MCF 10A (cell line): ENCODE measurements around the gene PRKN. TPM values are rescaled to one million over a fixed set of nuclear protein-coding genes. Genes with fewer than 3 reads are reported as not detected.

ENCODE experiments used
- BruUV-seq: library from RNA; stranded (reverse); fragments of 400-500 nt; replicated peaks from 2 replicates; lab custom pipeline; 2021; lab: Mats Ljungman, UMichigan
- CTCF ChIA-PET: fragments of 300-600 bp; sonication (Branson Sonifier 250); formaldehyde crosslinking; extraction: SDS; loops from one replicate; lab custom pipeline; 2021; ENCODE audit warnings: antibody characterized with exemption, inconsistent platforms; lab: Yijun Ruan, JAX
- POLR2A ChIA-PET: fragments of 300-600, 350-650 bp; sonication (Branson Sonifier 250); formaldehyde crosslinking; extraction: SDS; loops from one replicate; lab custom pipeline; 2020; ENCODE audit warnings: antibody characterized with exemption, inconsistent platforms; lab: Yijun Ruan, JAX
- DNase-seq: peaks from one replicate; pipeline ENCODE4 v3.0.0-alpha.2; 2018; ENCODE audit not compliant: unreplicated experiment
- H3K27ac Mint-ChIP-seq: one replicate; pipeline ENCODE4 v1.8.0; 2022; ENCODE audit warnings: mild to moderate bottlenecking, low read depth, mixed read lengths; ENCODE audit not compliant: unreplicated experiment
- H3K27me3 Mint-ChIP-seq: one replicate; pipeline ENCODE4 v1.8.0; 2022; ENCODE audit warnings: mixed read lengths; ENCODE audit not compliant: insufficient read depth, unreplicated experiment
- H3K36me3 Mint-ChIP-seq: one replicate; pipeline ENCODE4 v1.8.0; 2022; ENCODE audit warnings: mild to moderate bottlenecking, moderate library complexity, mixed read lengths; ENCODE audit not compliant: insufficient read depth, unreplicated experiment
- H3K4me1 Mint-ChIP-seq: one replicate; pipeline ENCODE4 v1.8.0; 2022; ENCODE audit warnings: mixed read lengths; ENCODE audit not compliant: insufficient read depth, unreplicated experiment
- H3K4me3 Mint-ChIP-seq: one replicate; pipeline ENCODE4 v1.8.0; 2022; ENCODE audit warnings: mild to moderate bottlenecking, moderate library complexity, mixed read lengths; ENCODE audit not compliant: unreplicated experiment
- H3K9me3 Mint-ChIP-seq: one replicate; pipeline ENCODE4 v1.8.0; 2022; ENCODE audit warnings: mixed read lengths; ENCODE audit not compliant: unreplicated experiment
- intact Hi-C: fragments of 100-400 bp; cut with micrococcal nuclease; formaldehyde crosslinking; loops from 2 replicates; pipeline ENCODE4 v1.14.1; 2022
- total RNA-seq: library from RNA; stranded (reverse); gene quantifications from 2 replicates; pipeline ENCODE4 v1.2.3, GENCODE V29; 2022
- TF ChIP-seq, protein P1 (sequence below): fragments of 200-600 bp; IDR thresholded peaks from one replicate; pipeline ENCODE4 v1.8.0; 2022; ENCODE audit warnings: antibody characterized with exemption, mild to moderate bottlenecking; ENCODE audit not compliant: unreplicated experiment

Gene PRKN
- total RNA-seq, 1 experiment from 2014 or later, result 2.5 TPM

DNA sequence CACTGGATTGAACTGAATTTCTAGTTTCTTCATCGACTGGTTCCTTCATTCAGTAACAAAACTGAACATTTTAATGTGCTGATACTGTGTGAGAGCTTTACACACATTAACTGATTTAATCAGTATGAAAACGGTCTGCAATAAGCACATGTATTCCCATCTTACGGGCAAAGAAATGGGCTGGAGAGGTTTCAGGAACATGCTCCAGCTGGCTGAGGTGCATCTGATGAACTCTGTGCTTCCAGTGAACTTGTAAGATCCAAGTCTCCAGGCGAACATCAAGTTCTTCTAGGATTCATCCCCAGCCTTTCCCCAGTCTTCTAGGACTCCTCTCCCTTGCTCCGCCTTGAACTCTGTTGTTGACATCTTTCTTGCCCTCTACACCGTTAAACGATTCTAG lies 1233.0 kb downstream of the PRKN start:
- intact Hi-C loops, result no loop called here
- CTCF ChIA-PET, result interaction anchor here (0.8 kb wide), 1 partner anchor 30 kb away, joined by 3 read pairs; no protein-coding TSS in a partner anchor

DNA sequence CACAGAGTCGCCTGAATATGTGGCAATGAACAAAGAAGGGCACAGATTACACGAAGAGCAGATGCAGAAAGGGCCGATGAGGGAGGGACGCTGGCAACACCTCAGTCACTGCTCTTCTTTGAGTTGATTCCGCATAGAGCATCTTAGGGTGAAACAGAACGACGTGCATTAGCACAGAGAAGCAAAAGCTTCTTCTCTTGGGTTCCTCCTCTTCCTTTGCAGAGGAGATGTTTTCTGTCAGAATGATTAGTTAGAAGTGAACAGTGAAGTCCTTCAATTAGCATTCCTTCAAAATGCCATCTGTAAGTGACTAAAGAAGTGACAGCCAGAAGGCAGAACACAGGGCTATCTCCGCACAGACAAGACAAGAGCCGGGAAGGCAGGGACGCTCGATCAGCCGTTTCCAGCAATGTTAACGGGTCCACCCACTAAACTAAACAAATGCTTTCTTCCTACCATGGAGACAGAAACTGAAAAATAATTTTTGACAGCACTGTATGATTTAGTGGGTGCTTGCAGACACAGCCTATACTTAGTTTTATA lies 1233.9 kb downstream of the PRKN start:
- POLR2A ChIA-PET, result no interaction called here
- BruUV-seq, result no TSS peak
- Mint-ChIP-seq H3K4me1 (peaks cover 5% of the 10 kb centered on the region), H3K9me3 (no peaks in the 10 kb centered on the region), H3K27ac (no peak overlapping the region), H3K36me3 (no peaks in the 10 kb centered on the region), H3K4me3 (no peak overlapping the region), H3K27me3 (no peaks in the 10 kb centered on the region)
- intact Hi-C loops, result no loop called here
- DNase-seq, result no peak
- TF ChIP-seq, protein P1, sequence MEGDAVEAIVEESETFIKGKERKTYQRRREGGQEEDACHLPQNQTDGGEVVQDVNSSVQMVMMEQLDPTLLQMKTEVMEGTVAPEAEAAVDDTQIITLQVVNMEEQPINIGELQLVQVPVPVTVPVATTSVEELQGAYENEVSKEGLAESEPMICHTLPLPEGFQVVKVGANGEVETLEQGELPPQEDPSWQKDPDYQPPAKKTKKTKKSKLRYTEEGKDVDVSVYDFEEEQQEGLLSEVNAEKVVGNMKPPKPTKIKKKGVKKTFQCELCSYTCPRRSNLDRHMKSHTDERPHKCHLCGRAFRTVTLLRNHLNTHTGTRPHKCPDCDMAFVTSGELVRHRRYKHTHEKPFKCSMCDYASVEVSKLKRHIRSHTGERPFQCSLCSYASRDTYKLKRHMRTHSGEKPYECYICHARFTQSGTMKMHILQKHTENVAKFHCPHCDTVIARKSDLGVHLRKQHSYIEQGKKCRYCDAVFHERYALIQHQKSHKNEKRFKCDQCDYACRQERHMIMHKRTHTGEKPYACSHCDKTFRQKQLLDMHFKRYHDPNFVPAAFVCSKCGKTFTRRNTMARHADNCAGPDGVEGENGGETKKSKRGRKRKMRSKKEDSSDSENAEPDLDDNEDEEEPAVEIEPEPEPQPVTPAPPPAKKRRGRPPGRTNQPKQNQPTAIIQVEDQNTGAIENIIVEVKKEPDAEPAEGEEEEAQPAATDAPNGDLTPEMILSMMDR, result no peak
- CTCF ChIA-PET, result interaction anchor here (1.6 to 3.3 kb wide), 2 partner anchors 75 to 202 kb away, joined by 3 to 13 read pairs; no protein-coding TSS in a partner anchor

More for the DNA sequence above, 1233.0 kb downstream of the PRKN start:
- no peak overlapping the region for H3K27ac Mint-ChIP-seq
- H3K9me3 Mint-ChIP-seq, result no peaks in the 10 kb centered on the region
- no peak for DNase-seq
- TF ChIP-seq, protein P1, result no peak
- H3K27me3 Mint-ChIP-seq, result no peaks in the 10 kb centered on the region
- no peak overlapping the region for H3K4me3 Mint-ChIP-seq
- H3K4me1 Mint-ChIP-seq, result peaks cover 5% of the 10 kb centered on the region
- no TSS peak for BruUV-seq
- POLR2A ChIA-PET, result interaction anchor here (0.7 kb wide), 1 partner anchor 17 kb away, joined by 3 read pairs; no protein-coding TSS in a partner anchor
- no peaks in the 10 kb centered on the region for H3K36me3 Mint-ChIP-seq

DNA sequence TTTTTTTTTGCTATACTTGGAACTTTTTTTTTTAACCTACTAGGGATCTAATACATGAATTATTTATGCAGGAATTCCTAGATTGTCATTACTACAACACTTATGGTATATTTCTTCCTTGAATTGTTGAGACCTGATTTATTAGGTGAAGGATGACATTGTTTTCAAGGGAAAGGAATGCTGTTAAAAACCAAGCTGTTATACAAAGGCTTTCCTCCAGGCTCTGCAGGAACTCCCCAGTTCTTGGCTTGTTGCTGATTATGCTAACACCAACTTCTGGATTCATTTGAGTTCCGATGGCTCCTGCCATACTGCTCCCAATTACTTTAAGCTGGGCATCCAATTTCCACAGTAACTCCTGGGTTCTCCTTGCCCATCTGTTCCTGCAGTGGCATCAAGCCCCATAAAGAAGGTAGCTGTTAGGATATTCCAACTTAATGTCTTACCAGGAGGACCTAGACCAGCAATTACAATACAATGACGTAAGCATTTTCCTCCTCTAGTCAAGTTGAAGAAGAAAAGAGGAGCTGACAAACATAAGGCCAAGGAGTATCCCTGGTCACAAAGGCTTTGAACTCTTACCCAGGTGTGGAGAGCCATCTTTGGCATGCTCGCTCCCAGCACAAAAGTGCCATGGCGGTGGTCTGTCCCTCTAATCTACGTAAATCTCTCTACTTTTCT lies 1237.8 kb downstream of the PRKN start:
- H3K27ac Mint-ChIP-seq, result no peak overlapping the region
- H3K27me3 Mint-ChIP-seq, result no peaks in the 10 kb centered on the region
- no TSS peak for BruUV-seq
- POLR2A ChIA-PET, result interaction anchor here (0.8 kb wide), 1 partner anchor 1927 kb away, joined by 3 read pairs; no protein-coding TSS in a partner anchor
- H3K4me1 Mint-ChIP-seq, result peaks cover 8% of the 10 kb centered on the region
- CTCF ChIA-PET, result interaction anchor here (0.7 to 1.0 kb wide), 2 partner anchors 8 to 72 kb away, joined by 3 to 4 read pairs; no protein-coding TSS in a partner anchor
- H3K36me3 Mint-ChIP-seq, result no peaks in the 10 kb centered on the region
- no peaks in the 10 kb centered on the region for H3K9me3 Mint-ChIP-seq
- H3K4me3 Mint-ChIP-seq, result no peak overlapping the region
- no peak for DNase-seq
- intact Hi-C loops, result no loop called here
- TF ChIP-seq, protein P1, result no peak

DNA sequence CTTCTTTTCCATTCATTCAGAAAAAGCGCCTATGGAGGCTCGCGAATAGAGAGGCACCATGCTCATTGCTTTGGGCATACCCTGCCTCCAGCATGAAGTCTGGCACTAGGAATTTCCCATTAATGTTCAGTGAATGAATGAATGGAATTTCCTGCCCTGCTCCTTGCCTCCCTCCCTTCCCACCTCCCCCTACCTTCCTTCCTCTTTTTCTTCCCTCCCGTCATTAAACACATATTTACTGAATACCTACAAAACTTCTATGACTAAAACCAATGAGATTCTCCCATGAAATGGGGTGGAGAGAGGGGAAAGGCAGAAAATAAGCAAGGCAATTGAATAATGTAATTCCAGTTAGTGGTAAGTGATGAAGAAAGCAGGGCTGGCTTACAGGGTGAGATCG lies 1239.9 kb downstream of the PRKN start:
- DNase-seq, result no peak
- TF ChIP-seq, protein P1, result no peak
- Mint-ChIP-seq H3K27me3 (no peaks in the 10 kb centered on the region), H3K4me3 (no peak overlapping the region), H3K36me3 (no peaks in the 10 kb centered on the region), H3K4me1 (peaks cover 8% of the 10 kb centered on the region), H3K27ac (peak overlapping the region; percentile 23), H3K9me3 (no peaks in the 10 kb centered on the region)
- no TSS peak for BruUV-seq
- ChIA-PET CTCF (interaction anchor here (0.8 to 3.2 kb wide), 4 partner anchors 9 to 70 kb away, joined by 3 to 12 read pairs (median 8); no protein-coding TSS in a partner anchor), POLR2A (no interaction called here)
- intact Hi-C loops, result no loop called here
